ENCODE results near the gene ZBTB44.

- no peak for TF ChIP-seq POLR2A (IDR thresholded peaks at IDR 0.05; ENCODE audit: low read depth, low read length)
- TF ChIP-seq TAF1 (IDR thresholded peaks at IDR 0.05; ENCODE audit: borderline replicate concordance, low read depth, low read length), result no peak
- no peak for TF ChIP-seq POLR2AphosphoS5 (IDR thresholded peaks at IDR 0.05; ENCODE audit: low read depth, low read length)
Measured at GRCh38 chr11:130208241-130209127, 106.2 kb downstream of the ZBTB44 start.

Data from GM12892 (cell line).